Measurements from ENCODE around the gene CHRNB1. TPM values are rescaled to one million over a fixed set of nuclear protein-coding genes. Genes with fewer than 3 reads are reported as not detected.

Gene CHRNB1
- total RNA-seq, 1 donor from 2014 or later = 9.6 TPM

Other genes with a start within 250 kb of the CHRNB1 start
- gene DLG4, start 225.2 kb upstream of the CHRNB1 start, total RNA-seq = 10.8 and 22.3 TPM in 2 replicates
- 252 and 369 TPM in 2 replicates for gene ACADVL, start 225.1 kb upstream of the CHRNB1 start, total RNA-seq
- 36.9 and 41.6 TPM in 2 replicates for gene DVL2, start 210.5 kb upstream of the CHRNB1 start, total RNA-seq
- 42.9 and 53.0 TPM in 2 replicates for gene PHF23, start 205.6 kb upstream of the CHRNB1 start, total RNA-seq
- 548 and 565 TPM in 2 replicates for gene GABARAP, start 202.6 kb upstream of the CHRNB1 start, total RNA-seq
- gene CTDNEP1, start 193.3 kb upstream of the CHRNB1 start, total RNA-seq = 55.4 and 73.5 TPM in 2 replicates
- gene ELP5, start 192.8 kb upstream of the CHRNB1 start, total RNA-seq = 27.5 and 27.7 TPM in 2 replicates
- 1.9 and 2.1 TPM in 2 replicates for gene CLDN7, start 182.6 kb upstream of the CHRNB1 start, total RNA-seq
- not detected in 2 replicates for gene SLC2A4, start 163.3 kb upstream of the CHRNB1 start, total RNA-seq
- gene YBX2, start 150.4 kb upstream of the CHRNB1 start, total RNA-seq = not detected in 2 replicates
- gene EIF5A, start 137.4 kb upstream of the CHRNB1 start, total RNA-seq = 432 and 433 TPM in 2 replicates
- gene GPS2, start 129.7 kb upstream of the CHRNB1 start, total RNA-seq = 48.2 and 64.6 TPM in 2 replicates
- gene NEURL4, start 115.7 kb upstream of the CHRNB1 start, total RNA-seq = 15.5 and 16.4 TPM in 2 replicates
- 53.1 TPM in 1 of 2 replicates, not detected in the other for gene ACAP1, start 108.5 kb upstream of the CHRNB1 start, total RNA-seq
- 7.1 and 8.5 TPM in 2 replicates for gene KCTD11, start 92.9 kb upstream of the CHRNB1 start, total RNA-seq
- not detected in 2 replicates for gene TMEM95, start 89.9 kb upstream of the CHRNB1 start, total RNA-seq
- gene TNK1, start 64.0 kb upstream of the CHRNB1 start, total RNA-seq = 0.19 and 0.23 TPM in 2 replicates
- 74.1 and 82.8 TPM in 2 replicates for gene PLSCR3, start 50.5 kb upstream of the CHRNB1 start, total RNA-seq
- gene TMEM256, start 41.0 kb upstream of the CHRNB1 start, total RNA-seq = 56.7 and 73.7 TPM in 2 replicates
- 15.7 and 21.7 TPM in 2 replicates for gene NLGN2, start 37.2 kb upstream of the CHRNB1 start, total RNA-seq
- not detected in 2 replicates for gene SPEM1, start 24.7 kb upstream of the CHRNB1 start, total RNA-seq
- gene SPEM2, start 19.4 kb upstream of the CHRNB1 start, total RNA-seq = not detected in 2 replicates
- not detected in 2 replicates for gene SPEM3, start 16.2 kb upstream of the CHRNB1 start, total RNA-seq
- gene TMEM102, start 9.6 kb upstream of the CHRNB1 start, total RNA-seq = 11.6 and 15.4 TPM in 2 replicates
- gene FGF11, start 5.5 kb upstream of the CHRNB1 start, total RNA-seq = 0.44 and 0.88 TPM in 2 replicates
- gene ZBTB4, start 34.6 kb downstream of the CHRNB1 start, total RNA-seq = 41.8 and 43.9 TPM in 2 replicates
- not detected in 2 replicates for gene SLC35G6, start 36.4 kb downstream of the CHRNB1 start, total RNA-seq
- gene POLR2A, start 39.3 kb downstream of the CHRNB1 start, total RNA-seq = 81.5 and 124 TPM in 2 replicates
- gene TNFSF12, start 104.0 kb downstream of the CHRNB1 start, total RNA-seq = 30.3 and 38.2 TPM in 2 replicates
- 1.5 and 6.7 TPM in 2 replicates for gene TNFSF13, start 113.7 kb downstream of the CHRNB1 start, total RNA-seq
- 60.7 and 79.5 TPM in 2 replicates for gene SENP3, start 116.9 kb downstream of the CHRNB1 start, total RNA-seq
- 4.1 and 8.8 TPM in 2 replicates for gene CD68, start 134.6 kb downstream of the CHRNB1 start, total RNA-seq
- gene MPDU1, start 138.8 kb downstream of the CHRNB1 start, total RNA-seq = 117 and 164 TPM in 2 replicates
- not detected in 2 replicates for gene SOX15, start 145.0 kb downstream of the CHRNB1 start, total RNA-seq
- gene FXR2, start 169.8 kb downstream of the CHRNB1 start, total RNA-seq = 32.4 and 35.4 TPM in 2 replicates
- 42.6 and 47.6 TPM in 2 replicates for gene SAT2, start 182.8 kb downstream of the CHRNB1 start, total RNA-seq
- 0.58 TPM in 1 of 2 replicates, not detected in the other for gene SHBG, start 185.1 kb downstream of the CHRNB1 start, total RNA-seq
- gene ATP1B2, start 205.9 kb downstream of the CHRNB1 start, total RNA-seq = not detected in 2 replicates
- gene TP53, start 242.4 kb downstream of the CHRNB1 start, total RNA-seq = 87.9 and 94.8 TPM in 2 replicates
- 5.5 and 9.3 TPM in 2 replicates for gene WRAP53, start 243.4 kb downstream of the CHRNB1 start, total RNA-seq